HepG2 (cell line): ENCODE data around the gene CCDC88B. TPM values are rescaled to one million over a fixed set of nuclear protein-coding genes. Genes with fewer than 3 reads are reported as not detected.

Experiments used
- ATAC-seq: fragments of 200-7000 bp; cut with Tn5 transposase; 3 replicates; pipeline ENCODE4 v1.9.1; 2020; ENCODE audit warnings: mild to moderate bottlenecking, moderate library complexity
- BruUV-seq: library from RNA; stranded (reverse); fragments of 400-500 nt; replicated peaks from 2 replicates; lab custom pipeline; 2021; lab: Mats Ljungman, UMichigan
- CTCF ChIA-PET: fragments of 300-600 bp; formaldehyde crosslinking; extraction: SDS; loops from one replicate; lab custom pipeline; 2021; ENCODE audit warnings: low total read pairs, inconsistent platforms, low intra/inter-chr PET ratio; lab: Yijun Ruan, JAX
- POLR2A ChIA-PET: fragments of 350-600 bp; sonication (Branson Sonifier 250); formaldehyde crosslinking; loops from one replicate; lab custom pipeline; 2020; ENCODE audit warnings: antibody characterized with exemption, inconsistent platforms; lab: Yijun Ruan, JAX
- DNase-seq: peaks from one replicate; pipeline ENCODE4 v3.0.0-alpha.2; 2015; ENCODE audit warnings: low spot score
- FAIRE-seq: peaks from 3 replicates; lab custom pipeline; 2011; peaks lifted over from hg19 to GRCh38; lab: Jason Lieb, UNC
- H2AFZ ChIP-seq: one replicate; pipeline ENCODE4 v1.6.1; 2011; ENCODE audit warnings: low read length, inconsistent platforms
- H3K27ac ChIP-seq: fragments of 300-600 bp; 3 replicates; pipeline ENCODE4 v1.8.0; 2011; ENCODE audit warnings: mixed run types, mild to moderate bottlenecking, mixed read lengths, low read length, inconsistent platforms; ENCODE audit not compliant: insufficient read depth; ENCODE audit errors: extremely low read length
- H3K27me3 ChIP-seq, 2 experiments: fragments of 200-600 bp in 1 of 2; 2 replicates in 1 of 2; 3 replicates in 1 of 2; pipeline versions ENCODE4 v1.6.0 to v1.8.0; 2011; ENCODE audit warnings: low read length in 2 of 2, mild to moderate bottlenecking in 2 of 2, moderate library complexity in 2 of 2, inconsistent platforms in 1 of 2; ENCODE audit not compliant: insufficient read depth in 2 of 2, control insufficient read depth in 1 of 2
- H3K36me3 ChIP-seq, 2 experiments: fragments of 200-600 bp in 1 of 2; replicated peaks in 1 of 2; 2 replicates in 1 of 2; 3 replicates in 1 of 2; pipeline versions ENCODE4 v1.5.1 to v1.8.0; 2011; ENCODE audit warnings: low read length in 2 of 2, inconsistent platforms in 1 of 2; ENCODE audit not compliant: insufficient read depth in 2 of 2, control insufficient read depth in 1 of 2
- H3K4me1 ChIP-seq: 2 replicates; pipeline ENCODE4 v1.5.1; 2012; ENCODE audit warnings: low read length, inconsistent platforms; ENCODE audit not compliant: insufficient read depth
- H3K4me2 ChIP-seq: 2 replicates; pipeline ENCODE4 v1.6.0; 2011; ENCODE audit warnings: low read depth, low read length, inconsistent platforms
- H3K4me3 ChIP-seq, 3 experiments: fragments of 200-600 bp in 1 of 3; sonication (generic), shearing (Covaris generic) in 1 of 3; replicated peaks in 1 of 3; 2 replicates each; pipeline ENCODE4 v1.5.1; 2011 to 2016; ENCODE audit warnings: low read length in 3 of 3, inconsistent platforms in 2 of 3, low read depth in 2 of 3, mild to moderate bottlenecking in 2 of 3, control low read depth in 1 of 3, mixed read lengths in 1 of 3; ENCODE audit not compliant: insufficient read depth in 1 of 3
- H3K79me2 ChIP-seq: one replicate; pipeline ENCODE4 v1.6.1; 2011; ENCODE audit warnings: low read length, inconsistent platforms; ENCODE audit not compliant: insufficient read depth
- H3K9ac ChIP-seq: 2 replicates; pipeline ENCODE4 v1.6.0; 2011; ENCODE audit warnings: mild to moderate bottlenecking, low read depth, low read length, inconsistent platforms; ENCODE audit not compliant: insufficient read depth
- H3K9me3 ChIP-seq: 2 replicates; pipeline ENCODE4 v1.5.1; 2012; ENCODE audit warnings: mild to moderate bottlenecking, low read length
- H4K20me1 ChIP-seq: 2 replicates; pipeline ENCODE4 v1.6.0; 2011; ENCODE audit warnings: inconsistent platforms, mild to moderate bottlenecking, low read length, moderate library complexity; ENCODE audit not compliant: insufficient read depth
- ATRX ChIP-seq: sonication (generic); formaldehyde crosslinking; IDR thresholded peaks from 2 replicates; pipeline ENCODE4 v1.4.0; 2020; ENCODE audit warnings: missing genetic modification reagents, borderline replicate concordance
- CREB1 ChIP-seq, 2 experiments: fragments of 450-650 bp in 1 of 2; IDR thresholded peaks; 2 replicates each; pipeline ENCODE4 v1.6.1; 2016 to 2017; ENCODE audit warnings: control low read depth in 1 of 2, mild to moderate bottlenecking in 1 of 2, missing compliant biosample characterization in 1 of 2, missing genetic modification characterization in 1 of 2
- GATAD1 ChIP-seq: IDR thresholded peaks from 2 replicates; pipeline ENCODE4 v1.6.1; 2016; ENCODE audit warnings: missing genetic modification reagents, missing compliant biosample characterization
- ZNF354B ChIP-seq: sonication (generic); formaldehyde crosslinking; IDR thresholded peaks from 2 replicates; pipeline ENCODE4 v1.8.0; 2022; ENCODE audit warnings: mild to moderate bottlenecking, missing genetic modification reagents
- ZNF619 ChIP-seq: sonication (generic); formaldehyde crosslinking; IDR thresholded peaks from 2 replicates; pipeline ENCODE4 v1.4.0; 2020; ENCODE audit warnings: mild to moderate bottlenecking, missing genetic modification reagents
- ZNF776 ChIP-seq: sonication (generic); formaldehyde crosslinking; IDR thresholded peaks from 2 replicates; pipeline ENCODE4 v1.4.0; 2020; ENCODE audit warnings: mild to moderate bottlenecking, missing genetic modification reagents
- WGBS: methylation state at CpG from one replicate; pipeline ENCODE4 v1.1.6; 2017; ENCODE audit warnings: low lambda C conversion rate; 5-methylcytosine and 5-hydroxymethylcytosine counted together
- in situ Hi-C: cut with HindIII; loops from 2 replicates; pipeline ENCODE4 v1.10.0; 2017; ENCODE audit warnings: low pct_unique_long_range_greater_than_20kb; ENCODE audit not compliant: extremely low pct_ligation_motif_present
- intact Hi-C: fragments of 100-400 bp; cut with micrococcal nuclease; formaldehyde crosslinking; loops from one replicate; pipeline ENCODE4 v1.10.0; 2022; ENCODE audit not compliant: unreplicated experiment
- polyA plus RNA-seq, 8 experiments: library from polyadenylated mRNA; depleted of rRNA in 3 of 8; stranded (reverse) in 7 of 8; unstranded in 1 of 8; fragments of >200 nt; fragmentation: Illumina TruSeq in 4 of 8; extraction: Trizol in 4 of 8; gene quantifications; 2 replicates each; pipeline versions ENCODE4 v1.2.1 to v1.2.3, GENCODE V29; 2011 to 2016; ENCODE audit warnings: low read depth in 4 of 8, missing spikeins in 1 of 8, mixed read lengths in 1 of 8; ENCODE audit not compliant: insufficient read depth in 1 of 8
- total RNA-seq, 5 experiments: library from RNA; depleted of rRNA; stranded (reverse); fragments of >200 nt; fragmentation: Illumina TruSeq; extraction: Trizol; gene quantifications; 2 replicates each; pipeline ENCODE4 v1.2.3, GENCODE V29; 2016; ENCODE audit warnings: low read depth in 1 of 5
- TF ChIP-seq, protein P1 (sequence below): fragments of 450-650 bp; IDR thresholded peaks from 2 replicates; pipeline ENCODE4 v1.6.1; 2017; ENCODE audit warnings: mild to moderate bottlenecking
- TF ChIP-seq, protein P2 (sequence below): sonication (generic); formaldehyde crosslinking; IDR thresholded peaks from 2 replicates; pipeline ENCODE4 v1.4.0; 2020; ENCODE audit warnings: missing genetic modification reagents, mild to moderate bottlenecking, borderline replicate concordance

CCDC88B gene
- total and polyA plus RNA-seq, 2 of the 13 experiments (the other 11 are each of a cell fraction or from before 2014, with no cell fraction given), result 3.6 to 4.8 TPM

DNA sequence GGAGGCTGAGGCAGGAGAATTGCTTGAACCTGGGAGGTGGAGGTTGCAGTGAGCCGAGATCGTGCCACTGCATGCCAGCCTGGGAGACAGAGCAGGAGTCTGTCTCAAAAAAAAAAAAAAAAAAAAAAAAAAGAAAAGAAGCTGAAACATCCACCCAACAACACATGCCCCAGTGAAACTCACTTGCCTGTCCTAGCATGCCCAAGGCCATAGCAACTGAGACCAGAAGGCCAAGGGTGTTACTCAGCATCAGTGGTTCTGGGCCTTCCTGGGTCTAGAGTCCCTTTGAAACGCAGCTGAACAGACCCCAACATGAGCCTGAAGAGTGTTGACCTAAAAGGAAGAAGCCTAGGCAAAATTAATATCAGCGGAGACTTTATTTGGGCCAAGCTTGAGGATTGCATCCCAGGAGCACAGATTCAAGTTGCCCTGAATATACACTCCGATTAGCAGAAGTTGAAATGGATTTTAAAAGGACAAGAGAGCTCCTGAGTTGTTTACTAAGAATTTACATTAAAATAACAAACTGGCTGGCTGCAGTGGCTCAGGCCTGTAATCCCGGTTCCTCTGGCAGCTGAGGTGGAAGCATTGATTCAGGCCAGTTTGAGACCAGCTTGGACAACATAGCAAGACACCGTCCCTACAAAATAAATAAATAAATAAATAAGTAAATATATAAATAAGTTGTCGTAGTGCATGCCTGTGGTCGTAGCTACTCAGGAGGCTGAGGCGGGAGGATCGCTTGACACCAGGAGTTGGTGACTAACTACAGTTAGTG, 15.1 kb upstream of the CCDC88B start (continued):
- TF ChIP-seq, protein P1, sequence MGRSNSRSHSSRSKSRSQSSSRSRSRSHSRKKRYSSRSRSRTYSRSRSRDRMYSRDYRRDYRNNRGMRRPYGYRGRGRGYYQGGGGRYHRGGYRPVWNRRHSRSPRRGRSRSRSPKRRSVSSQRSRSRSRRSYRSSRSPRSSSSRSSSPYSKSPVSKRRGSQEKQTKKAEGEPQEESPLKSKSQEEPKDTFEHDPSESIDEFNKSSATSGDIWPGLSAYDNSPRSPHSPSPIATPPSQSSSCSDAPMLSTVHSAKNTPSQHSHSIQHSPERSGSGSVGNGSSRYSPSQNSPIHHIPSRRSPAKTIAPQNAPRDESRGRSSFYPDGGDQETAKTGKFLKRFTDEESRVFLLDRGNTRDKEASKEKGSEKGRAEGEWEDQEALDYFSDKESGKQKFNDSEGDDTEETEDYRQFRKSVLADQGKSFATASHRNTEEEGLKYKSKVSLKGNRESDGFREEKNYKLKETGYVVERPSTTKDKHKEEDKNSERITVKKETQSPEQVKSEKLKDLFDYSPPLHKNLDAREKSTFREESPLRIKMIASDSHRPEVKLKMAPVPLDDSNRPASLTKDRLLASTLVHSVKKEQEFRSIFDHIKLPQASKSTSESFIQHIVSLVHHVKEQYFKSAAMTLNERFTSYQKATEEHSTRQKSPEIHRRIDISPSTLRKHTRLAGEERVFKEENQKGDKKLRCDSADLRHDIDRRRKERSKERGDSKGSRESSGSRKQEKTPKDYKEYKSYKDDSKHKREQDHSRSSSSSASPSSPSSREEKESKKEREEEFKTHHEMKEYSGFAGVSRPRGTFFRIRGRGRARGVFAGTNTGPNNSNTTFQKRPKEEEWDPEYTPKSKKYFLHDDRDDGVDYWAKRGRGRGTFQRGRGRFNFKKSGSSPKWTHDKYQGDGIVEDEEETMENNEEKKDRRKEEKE, result no peak
- TF ChIP-seq GATAD1 (no peak), ATRX (CRISPR knock-in tag) (no peak), ZNF619 (CRISPR knock-in tag) (no peak)

DNA sequence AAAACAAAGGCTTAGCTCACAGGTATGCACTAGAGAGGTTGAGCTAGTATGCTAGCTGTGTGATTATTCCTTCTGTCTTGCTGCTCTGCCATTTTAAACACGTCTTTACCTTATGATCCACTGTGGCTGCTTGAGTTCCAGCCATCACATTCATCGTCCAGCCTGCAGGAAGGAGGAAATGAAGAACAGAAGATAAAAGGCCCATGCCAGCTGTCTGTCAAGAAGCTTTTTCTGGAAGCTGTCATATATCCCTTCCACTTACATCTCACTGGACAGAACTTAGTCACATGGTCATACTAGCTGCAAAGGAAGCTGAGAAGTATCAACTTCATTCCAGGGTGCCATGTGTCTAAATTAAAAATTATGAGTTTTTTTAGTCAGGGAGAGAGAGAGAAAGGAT, 12.6 kb upstream of the CCDC88B start:
- TF ChIP-seq ZNF354B (CRISPR knock-in tag) (no peak), CREB1 (IDR thresholded peaks at IDR 0.05) (no peak), CREB1 (CRISPR knock-in tag; IDR thresholded peaks at IDR 0.05) (no peak), ZNF776 (CRISPR knock-in tag) (no peak)
- TF ChIP-seq, protein P2, sequence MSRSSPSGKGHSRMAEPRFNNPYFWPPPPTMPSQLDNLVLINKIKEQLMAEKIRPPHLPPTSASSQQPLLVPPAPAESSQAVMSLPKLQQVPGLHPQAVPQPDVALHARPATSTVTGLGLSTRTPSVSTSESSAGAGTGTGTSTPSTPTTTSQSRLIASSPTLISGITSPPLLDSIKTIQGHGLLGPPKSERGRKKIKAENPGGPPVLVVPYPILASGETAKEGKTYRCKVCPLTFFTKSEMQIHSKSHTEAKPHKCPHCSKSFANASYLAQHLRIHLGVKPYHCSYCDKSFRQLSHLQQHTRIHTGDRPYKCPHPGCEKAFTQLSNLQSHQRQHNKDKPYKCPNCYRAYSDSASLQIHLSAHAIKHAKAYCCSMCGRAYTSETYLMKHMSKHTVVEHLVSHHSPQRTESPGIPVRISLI, result no peak
- Histone ChIP-seq H3K4me1 (peaks cover 22% of the 10 kb centered on the region), H3K4me3 (no peak overlapping the region), H3K79me2 (no peaks in the 10 kb centered on the region), H4K20me1 (no peaks in the 10 kb centered on the region), H2AFZ (no peak overlapping the region), H3K9ac (no peak overlapping the region), H3K27me3 (peaks cover under 1 to 7% of the 10 kb centered on the region in 2 experiments; a peak in 3 of 5 replicates), H3K27ac (no peak overlapping the region), H3K36me3 (no peaks in the 10 kb centered on the region), H3K9me3 (no peaks in the 10 kb centered on the region), H3K4me2 (no peak overlapping the region)
- no TSS peak for BruUV-seq
- no peak for DNase-seq
- ChIA-PET POLR2A (interaction anchor here (3.2 kb wide), 1 partner anchor 10 kb away, joined by 12 read pairs; the partner anchor contains the start of genes PRDX5 and TRMT112), CTCF (no interaction called here)
- WGBS, result 27% methylated on average over 2 of the region's 2 CpGs
- no peak for FAIRE-seq
- ATAC-seq, result no peak
- intact Hi-C loops (no loop called here), in situ Hi-C loops (no loop called here)
